ENCODE measurements around the gene PHEX.

Gene PHEX

GRCh38 chrX:22177950-22178515 lies 145.9 kb downstream of the PHEX start:
- no peak for DNase-seq
- Mint-ChIP-seq H3K4me3 (no peak overlapping the region), H3K27ac (no peak overlapping the region), H3K9me3 (peaks cover 15% of the 10 kb centered on the region), H3K4me1 (no peaks in the 10 kb centered on the region), H3K36me3 (ENCODE audit: low read depth) (peaks cover 9% of the 10 kb centered on the region), H3K27me3 (ENCODE audit: low read depth, poor library complexity) (peaks cover 4% of the 10 kb centered on the region)
- TF ChIP-seq CTCF (IDR thresholded peaks at IDR 0.05), result no peak

GRCh38 chrX:22184096-22184495 lies 152.0 kb downstream of the PHEX start:
- Mint-ChIP-seq H3K27me3 (ENCODE audit: low read depth, poor library complexity) (peaks cover 4% of the 10 kb centered on the region), H3K36me3 (ENCODE audit: low read depth) (peaks cover 9% of the 10 kb centered on the region), H3K4me1 (peaks cover 18% of the 10 kb centered on the region), H3K9me3 (peaks cover 15% of the 10 kb centered on the region), H3K4me3 (no peak overlapping the region), H3K27ac (no peak overlapping the region)
- no peak for DNase-seq
- no peak for TF ChIP-seq CTCF (IDR thresholded peaks at IDR 0.05)

- Mint-ChIP-seq H3K27ac (no peak overlapping the region), H3K36me3 (ENCODE audit: low read depth) (peaks cover 2% of the 10 kb centered on the region), H3K4me3 (no peak overlapping the region), H3K9me3 (peaks cover 4% of the 10 kb centered on the region), H3K4me1 (peaks cover 18% of the 10 kb centered on the region), H3K27me3 (ENCODE audit: low read depth, poor library complexity) (no peaks in the 10 kb centered on the region)
- no peak for DNase-seq
- TF ChIP-seq CTCF (IDR thresholded peaks at IDR 0.05), result no peak
Observed at GRCh38 chrX:22186165-22186564, 154.0 kb downstream of the PHEX start.

GRCh38 chrX:22192419-22193060 lies 160.4 kb downstream of the PHEX start:
- Mint-ChIP-seq H3K27me3 (ENCODE audit: low read depth, poor library complexity) (peaks cover 4% of the 10 kb centered on the region), H3K4me3 (no peak overlapping the region), H3K27ac (no peak overlapping the region), H3K4me1 (peaks cover 5% of the 10 kb centered on the region), H3K36me3 (ENCODE audit: low read depth) (no peaks in the 10 kb centered on the region), H3K9me3 (peaks cover 3% of the 10 kb centered on the region)
- peak; percentile 69 for DNase-seq
- peak; percentile 79 for TF ChIP-seq CTCF (IDR thresholded peaks at IDR 0.05)

- peaks cover 12% of the 10 kb centered on the region for H3K9me3 Mint-ChIP-seq
- no peak for DNase-seq
- peaks cover 5% of the 10 kb centered on the region for H3K4me1 Mint-ChIP-seq
- H3K27ac Mint-ChIP-seq, result no peak overlapping the region
- peaks cover 5% of the 10 kb centered on the region for H3K36me3 Mint-ChIP-seq (ENCODE audit: low read depth)
- no peak overlapping the region for H3K4me3 Mint-ChIP-seq
- peaks cover 4% of the 10 kb centered on the region for H3K27me3 Mint-ChIP-seq (ENCODE audit: low read depth, poor library complexity)
- TF ChIP-seq CTCF (IDR thresholded peaks at IDR 0.05), result no peak
Observed at GRCh38 chrX:22193851-22194659, 161.9 kb downstream of the PHEX start.

Measured in nephron progenitor cell (in vitro differentiated cells).